ENCODE data around the gene MS4A5.

DNA sequence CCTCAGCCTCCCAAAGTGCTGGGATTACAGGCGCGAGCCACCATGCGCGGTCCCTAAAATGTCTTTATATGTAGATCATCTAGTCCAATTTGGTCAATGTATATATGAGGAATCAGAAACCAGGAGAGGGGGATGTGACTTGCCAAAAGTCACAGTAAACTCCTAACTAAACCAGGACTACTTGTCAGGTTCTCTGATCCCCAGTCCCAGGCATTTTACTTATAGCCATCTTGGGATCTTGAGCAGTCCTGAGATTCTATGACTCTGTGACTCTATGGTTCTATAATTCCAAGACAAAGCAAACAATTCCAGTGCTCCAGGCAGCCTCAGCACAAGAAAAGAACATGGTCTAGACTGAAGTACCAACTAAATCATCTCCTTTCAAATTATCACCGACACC, at the start of gene MS4A5:
- no peak for TF ChIP-seq EZH2phosphoT487 (IDR thresholded peaks at IDR 0.05; ENCODE audit: borderline replicate concordance, low read length)
- TF ChIP-seq CTCF (conservative IDR thresholded peaks at IDR 0.05; ENCODE audit: low read depth, low read length): no peak

All from PC-3 (cell line).